ENCODE results near the gene HIGD1A.

HIGD1A gene

DNA sequence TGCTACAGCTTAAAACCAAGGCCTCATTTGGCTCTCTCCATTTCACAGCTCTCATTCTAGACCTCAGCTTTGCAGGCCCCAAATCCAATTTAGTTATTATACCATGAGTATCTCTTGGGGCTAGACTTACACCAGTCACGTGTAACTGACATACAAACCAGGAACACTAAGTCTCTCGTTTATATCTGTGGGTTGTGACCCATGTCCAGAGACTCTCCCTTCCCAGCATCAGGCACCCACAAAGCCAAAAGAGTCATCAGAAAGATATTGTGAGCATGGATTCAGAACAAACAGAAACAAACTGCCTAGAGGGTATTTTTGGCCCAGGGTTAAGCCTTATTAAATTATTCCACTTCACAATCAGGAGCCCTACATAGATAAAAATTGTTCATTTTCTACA, 25.6 kb downstream of the HIGD1A start:
- TF ChIP-seq BACH2 (CRISPR knock-in tag; IDR thresholded peaks at IDR 0.05; ENCODE audit: borderline replicate concordance) (no peak), GLIS3 (CRISPR knock-in tag; IDR thresholded peaks at IDR 0.05) (no peak), ZNF565 (CRISPR knock-in tag; conservative IDR thresholded peaks at IDR 0.05; ENCODE audit: low read depth) (no peak), TCF4 (CRISPR knock-in tag; IDR thresholded peaks at IDR 0.05; ENCODE audit: borderline replicate concordance) (no peak), ISL1 (CRISPR knock-in tag; IDR thresholded peaks at IDR 0.05) (no peak), ARNTL (CRISPR knock-in tag; IDR thresholded peaks at IDR 0.05; ENCODE audit: borderline replicate concordance, low read depth) (no peak), OSR1 (CRISPR knock-in tag; IDR thresholded peaks at IDR 0.05) (no peak), RARB (CRISPR knock-in tag; IDR thresholded peaks at IDR 0.05) (no peak)
- TF ChIP-seq, protein P1, sequence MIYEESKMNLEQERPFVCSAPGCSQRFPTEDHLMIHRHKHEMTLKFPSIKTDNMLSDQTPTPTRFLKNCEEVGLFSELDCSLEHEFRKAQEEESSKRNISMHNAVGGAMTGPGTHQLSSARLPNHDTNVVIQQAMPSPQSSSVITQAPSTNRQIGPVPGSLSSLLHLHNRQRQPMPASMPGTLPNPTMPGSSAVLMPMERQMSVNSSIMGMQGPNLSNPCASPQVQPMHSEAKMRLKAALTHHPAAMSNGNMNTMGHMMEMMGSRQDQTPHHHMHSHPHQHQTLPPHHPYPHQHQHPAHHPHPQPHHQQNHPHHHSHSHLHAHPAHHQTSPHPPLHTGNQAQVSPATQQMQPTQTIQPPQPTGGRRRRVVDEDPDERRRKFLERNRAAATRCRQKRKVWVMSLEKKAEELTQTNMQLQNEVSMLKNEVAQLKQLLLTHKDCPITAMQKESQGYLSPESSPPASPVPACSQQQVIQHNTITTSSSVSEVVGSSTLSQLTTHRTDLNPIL (CRISPR knock-in tag; IDR thresholded peaks at IDR 0.05; ENCODE audit: low read depth), result no peak
- TF ChIP-seq, protein P2, sequence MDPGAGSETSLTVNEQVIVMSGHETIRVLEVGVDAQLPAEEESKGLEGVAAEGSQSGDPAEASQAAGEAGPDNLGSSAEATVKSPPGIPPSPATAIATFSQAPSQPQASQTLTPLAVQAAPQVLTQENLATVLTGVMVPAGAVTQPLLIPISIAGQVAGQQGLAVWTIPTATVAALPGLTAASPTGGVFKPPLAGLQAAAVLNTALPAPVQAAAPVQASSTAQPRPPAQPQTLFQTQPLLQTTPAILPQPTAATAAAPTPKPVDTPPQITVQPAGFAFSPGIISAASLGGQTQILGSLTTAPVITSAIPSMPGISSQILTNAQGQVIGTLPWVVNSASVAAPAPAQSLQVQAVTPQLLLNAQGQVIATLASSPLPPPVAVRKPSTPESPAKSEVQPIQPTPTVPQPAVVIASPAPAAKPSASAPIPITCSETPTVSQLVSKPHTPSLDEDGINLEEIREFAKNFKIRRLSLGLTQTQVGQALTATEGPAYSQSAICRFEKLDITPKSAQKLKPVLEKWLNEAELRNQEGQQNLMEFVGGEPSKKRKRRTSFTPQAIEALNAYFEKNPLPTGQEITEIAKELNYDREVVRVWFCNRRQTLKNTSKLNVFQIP (CRISPR knock-in tag; IDR thresholded peaks at IDR 0.05; ENCODE audit: borderline replicate concordance, low read depth), result no peak
- ATAC-seq, result no peak

DNA sequence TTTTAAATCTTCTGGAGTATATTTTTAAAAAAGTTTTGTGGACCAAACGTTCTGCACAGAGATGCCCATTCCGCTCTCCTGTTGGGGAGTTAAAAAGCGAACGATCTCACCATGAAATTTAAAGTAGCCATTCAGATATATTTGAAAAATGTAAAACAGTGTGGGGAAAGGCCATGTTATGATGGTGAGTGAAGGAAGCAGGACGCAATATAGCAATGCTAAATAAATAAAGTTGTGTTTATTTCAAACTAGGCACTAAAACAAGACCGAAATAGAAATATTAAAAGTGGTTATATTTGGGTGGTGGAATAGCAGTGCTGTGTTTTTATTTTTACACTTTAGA, 30.9 kb downstream of the HIGD1A start:
- peak; percentile 59 for ATAC-seq
- TF ChIP-seq, protein P3, sequence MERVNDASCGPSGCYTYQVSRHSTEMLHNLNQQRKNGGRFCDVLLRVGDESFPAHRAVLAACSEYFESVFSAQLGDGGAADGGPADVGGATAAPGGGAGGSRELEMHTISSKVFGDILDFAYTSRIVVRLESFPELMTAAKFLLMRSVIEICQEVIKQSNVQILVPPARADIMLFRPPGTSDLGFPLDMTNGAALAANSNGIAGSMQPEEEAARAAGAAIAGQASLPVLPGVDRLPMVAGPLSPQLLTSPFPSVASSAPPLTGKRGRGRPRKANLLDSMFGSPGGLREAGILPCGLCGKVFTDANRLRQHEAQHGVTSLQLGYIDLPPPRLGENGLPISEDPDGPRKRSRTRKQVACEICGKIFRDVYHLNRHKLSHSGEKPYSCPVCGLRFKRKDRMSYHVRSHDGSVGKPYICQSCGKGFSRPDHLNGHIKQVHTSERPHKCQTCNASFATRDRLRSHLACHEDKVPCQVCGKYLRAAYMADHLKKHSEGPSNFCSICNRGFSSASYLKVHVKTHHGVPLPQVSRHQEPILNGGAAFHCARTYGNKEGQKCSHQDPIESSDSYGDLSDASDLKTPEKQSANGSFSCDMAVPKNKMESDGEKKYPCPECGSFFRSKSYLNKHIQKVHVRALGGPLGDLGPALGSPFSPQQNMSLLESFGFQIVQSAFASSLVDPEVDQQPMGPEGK (CRISPR knock-in tag; IDR thresholded peaks at IDR 0.05; ENCODE audit: borderline replicate concordance), result 0 out of 2 replicates have a peak, but pooled peaks have one; percentile 0
- TF ChIP-seq, protein P4, sequence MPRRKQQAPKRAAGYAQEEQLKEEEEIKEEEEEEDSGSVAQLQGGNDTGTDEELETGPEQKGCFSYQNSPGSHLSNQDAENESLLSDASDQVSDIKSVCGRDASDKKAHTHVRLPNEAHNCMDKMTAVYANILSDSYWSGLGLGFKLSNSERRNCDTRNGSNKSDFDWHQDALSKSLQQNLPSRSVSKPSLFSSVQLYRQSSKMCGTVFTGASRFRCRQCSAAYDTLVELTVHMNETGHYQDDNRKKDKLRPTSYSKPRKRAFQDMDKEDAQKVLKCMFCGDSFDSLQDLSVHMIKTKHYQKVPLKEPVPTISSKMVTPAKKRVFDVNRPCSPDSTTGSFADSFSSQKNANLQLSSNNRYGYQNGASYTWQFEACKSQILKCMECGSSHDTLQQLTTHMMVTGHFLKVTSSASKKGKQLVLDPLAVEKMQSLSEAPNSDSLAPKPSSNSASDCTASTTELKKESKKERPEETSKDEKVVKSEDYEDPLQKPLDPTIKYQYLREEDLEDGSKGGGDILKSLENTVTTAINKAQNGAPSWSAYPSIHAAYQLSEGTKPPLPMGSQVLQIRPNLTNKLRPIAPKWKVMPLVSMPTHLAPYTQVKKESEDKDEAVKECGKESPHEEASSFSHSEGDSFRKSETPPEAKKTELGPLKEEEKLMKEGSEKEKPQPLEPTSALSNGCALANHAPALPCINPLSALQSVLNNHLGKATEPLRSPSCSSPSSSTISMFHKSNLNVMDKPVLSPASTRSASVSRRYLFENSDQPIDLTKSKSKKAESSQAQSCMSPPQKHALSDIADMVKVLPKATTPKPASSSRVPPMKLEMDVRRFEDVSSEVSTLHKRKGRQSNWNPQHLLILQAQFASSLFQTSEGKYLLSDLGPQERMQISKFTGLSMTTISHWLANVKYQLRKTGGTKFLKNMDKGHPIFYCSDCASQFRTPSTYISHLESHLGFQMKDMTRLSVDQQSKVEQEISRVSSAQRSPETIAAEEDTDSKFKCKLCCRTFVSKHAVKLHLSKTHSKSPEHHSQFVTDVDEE (CRISPR knock-in tag; IDR thresholded peaks at IDR 0.05), result no peak

DNA sequence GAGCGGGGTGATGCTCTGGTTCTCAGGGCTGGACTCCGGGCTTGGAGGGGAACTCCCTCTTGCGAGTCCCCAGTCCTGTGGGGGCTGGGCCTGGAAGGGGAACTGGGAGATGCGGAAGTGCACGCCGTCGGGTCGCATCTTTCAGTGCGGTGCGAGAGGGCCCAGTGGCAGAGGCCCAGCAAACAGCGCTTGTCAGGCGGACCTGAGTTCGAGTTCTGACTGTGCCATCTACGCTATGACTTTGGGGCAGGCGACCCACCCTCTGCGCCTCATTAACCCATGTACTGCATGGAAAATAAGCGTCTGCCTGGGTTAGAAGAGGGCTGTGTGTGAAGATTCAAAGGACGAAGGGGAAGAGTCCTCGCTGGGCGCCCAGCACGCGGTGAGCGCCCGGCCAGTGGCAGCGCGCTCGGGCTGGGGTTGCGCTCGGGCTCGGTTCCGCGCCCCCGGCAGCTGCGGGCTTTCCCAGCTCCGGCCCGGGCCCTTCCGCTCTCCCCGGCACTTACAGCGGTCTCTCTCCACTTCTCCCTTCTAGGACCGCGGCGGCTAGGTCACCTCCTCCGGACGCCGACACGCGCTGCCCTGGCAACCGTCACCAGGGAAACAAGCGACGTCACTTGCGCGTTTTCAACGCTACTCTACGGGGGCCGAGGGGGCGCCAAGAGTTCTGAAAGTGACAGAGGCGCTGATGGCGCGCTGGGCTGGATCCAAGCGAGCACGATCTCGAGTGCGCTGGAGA, 31.5 kb downstream of the HIGD1A start, which contains the start of gene CCDC13:
TSS of gene CCDC13 (minus strand) at position 584 of the 739 bp plus-strand sequence. CDS start 14,908 bp downstream, outside the sequence.
- peak; percentile 97 for ATAC-seq
- TF ChIP-seq, protein P3 (CRISPR knock-in tag; IDR thresholded peaks at IDR 0.05; ENCODE audit: borderline replicate concordance), result peak; percentile 76; the same call in 1 of the 2 replicates
- TF ChIP-seq ZNF565 (CRISPR knock-in tag; conservative IDR thresholded peaks at IDR 0.05; ENCODE audit: low read depth), result no peak
- 0 out of 2 replicates have a peak, but pooled peaks have one; percentile 53 for TF ChIP-seq ZFP3 (CRISPR knock-in tag; IDR thresholded peaks at IDR 0.05)
- no peak for TF ChIP-seq TCF4 (CRISPR knock-in tag; IDR thresholded peaks at IDR 0.05; ENCODE audit: borderline replicate concordance)

DNA sequence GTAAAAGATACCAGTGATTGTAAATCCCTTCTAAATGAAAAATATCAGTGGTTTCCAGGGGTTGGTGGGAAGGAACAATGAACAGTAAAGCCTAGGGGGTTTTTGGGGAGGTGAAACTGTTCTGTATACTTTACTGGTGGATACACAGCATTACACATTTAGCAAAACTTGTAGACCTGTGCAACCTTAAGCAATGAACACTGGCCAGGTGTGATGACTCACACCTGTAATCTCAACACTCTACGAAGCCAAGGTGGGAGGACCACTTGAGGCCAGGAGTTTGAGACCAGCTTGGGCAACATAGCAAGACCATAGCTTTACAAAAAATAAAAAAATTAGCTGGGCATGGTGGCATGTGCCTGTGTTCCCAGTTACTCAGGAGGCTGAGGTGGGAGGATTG, 33.0 kb downstream of the HIGD1A start:
- TF ChIP-seq SNAI2 (CRISPR knock-in tag; IDR thresholded peaks at IDR 0.05) (no peak), ZNF8 (CRISPR knock-in tag; IDR thresholded peaks at IDR 0.05) (no peak), CSDC2 (CRISPR knock-in tag; IDR thresholded peaks at IDR 0.05) (no peak), ZFP30 (CRISPR knock-in tag; IDR thresholded peaks at IDR 0.05) (no peak), OSR1 (CRISPR knock-in tag; IDR thresholded peaks at IDR 0.05) (no peak), TCF4 (CRISPR knock-in tag; IDR thresholded peaks at IDR 0.05; ENCODE audit: borderline replicate concordance) (no peak), ZC3H10 (CRISPR knock-in tag; IDR thresholded peaks at IDR 0.05) (no peak), ESRRG (CRISPR knock-in tag; IDR thresholded peaks at IDR 0.05) (no peak), GLIS3 (CRISPR knock-in tag; IDR thresholded peaks at IDR 0.05) (no peak), ZNF565 (CRISPR knock-in tag; conservative IDR thresholded peaks at IDR 0.05; ENCODE audit: low read depth) (no peak)
- no peak for ATAC-seq
